Vagina (tissue), 2 donors: Measurements from ENCODE around the gene NDUFA11. TPM values are rescaled to one million over a fixed set of nuclear protein-coding genes. Genes with fewer than 3 reads are reported as not detected.
"Not testable (repeated sequence)": the region's sequence is repeated elsewhere in the genome, so short reads cannot be mapped to it uniquely, and the experiment has no call there.

Experiments
- DNase-seq, 2 donors: peaks; one replicate each; pipeline ENCODE4 v3.0.0-alpha.2; 2017; ENCODE audit errors: extremely low spot score in 2 of 2
- H3K27ac ChIP-seq: fragments of 200-600 bp; sonication (generic); one replicate; pipeline ENCODE4 v1.5.1; 2019
- H3K27me3 ChIP-seq: fragments of 200-600 bp; sonication (generic); one replicate; pipeline ENCODE4 v1.5.1; 2019
- H3K36me3 ChIP-seq, 2 donors: fragments of 200-600 bp; sonication (generic); one replicate each; pipeline ENCODE4 v1.5.1; 2017 to 2019
- H3K4me1 ChIP-seq: fragments of 200-600 bp; sonication (generic); one replicate; pipeline ENCODE4 v1.5.1; 2019
- H3K4me3 ChIP-seq, 2 donors: fragments of 200-600 bp; sonication (generic); 1 replicate in 1 of 2; 2 replicates in 1 of 2; pipeline ENCODE4 v1.5.1; 2016 to 2019
- H3K9me3 ChIP-seq: fragments of 200-600 bp; sonication (generic); one replicate; pipeline ENCODE4 v1.5.1; 2019
- POLR2A ChIP-seq, 2 donors: fragments of 450-650 bp; IDR thresholded peaks; one replicate each; pipeline ENCODE4 v1.6.1; 2017; ENCODE audit warnings: antibody characterized with exemption in 2 of 2, mild to moderate bottlenecking in 2 of 2, moderate library complexity in 2 of 2
- POLR2AphosphoS5 ChIP-seq, 2 donors: sonication (generic); formaldehyde crosslinking; IDR thresholded peaks; one replicate each; pipeline ENCODE4 v1.9.0; 2017; ENCODE audit warnings: antibody characterized with exemption in 2 of 2, mild to moderate bottlenecking in 2 of 2, low read depth in 1 of 2; ENCODE audit not compliant: insufficient read depth in 1 of 2
- intact Hi-C: fragments of 100-400 bp; cut with DNase I; formaldehyde crosslinking; loops from one replicate; pipeline ENCODE4 v1.15.1; 2023
- total RNA-seq: library from RNA; depleted of rRNA; stranded (reverse); fragments of >200 nt; gene quantifications from one replicate; pipeline ENCODE4 v1.2.3, GENCODE V29; 2016
- TF ChIP-seq, protein P1 (sequence below), 3 experiments: fragments of 450-650 bp in 2 of 3; fragments of 200-600 bp in 1 of 3; sonication (generic) in 1 of 3; IDR thresholded peaks; one replicate each; pipeline ENCODE4 v1.5.1; 2017 to 2019; ENCODE audit warnings: antibody characterized with exemption in 3 of 3, mild to moderate bottlenecking in 2 of 3, moderate library complexity in 2 of 3

NDUFA11 gene
- total RNA-seq, 1 donor from 2014 or later = 318 TPM

DNA sequence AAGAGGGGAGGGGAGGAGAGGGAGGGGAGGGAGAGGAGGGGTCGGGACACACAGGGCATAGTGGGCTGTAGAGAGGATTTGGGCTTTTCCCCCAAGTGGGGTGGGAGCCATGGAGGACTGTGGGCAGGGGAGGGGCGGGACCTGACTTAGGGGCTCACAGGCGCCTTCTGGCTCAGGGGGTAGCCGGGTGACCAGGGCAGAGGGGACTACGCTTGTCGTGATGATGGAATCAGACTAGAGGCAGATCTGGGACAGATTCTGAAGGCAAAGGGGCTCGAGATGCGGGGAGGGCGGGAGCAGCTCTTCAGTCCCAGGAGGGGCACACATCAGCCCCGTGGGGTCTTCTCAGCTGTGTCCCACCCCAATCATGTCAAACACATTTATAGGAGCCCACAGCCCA is 13.5 kb downstream of the NDUFA11 start:
- H3K36me3 ChIP-seq = peaks cover 0 to 4% of the 10 kb centered on the region in 2 donors
- H3K4me3 ChIP-seq = no peak overlapping the region
- TF ChIP-seq POLR2AphosphoS5 (IDR thresholded peaks at IDR 0.05; ENCODE audit: insufficient read depth in 1 of 2, low read depth in 1 of 2) (no peak), POLR2A (IDR thresholded peaks at IDR 0.05) (no peak)
- TF ChIP-seq, protein P1, sequence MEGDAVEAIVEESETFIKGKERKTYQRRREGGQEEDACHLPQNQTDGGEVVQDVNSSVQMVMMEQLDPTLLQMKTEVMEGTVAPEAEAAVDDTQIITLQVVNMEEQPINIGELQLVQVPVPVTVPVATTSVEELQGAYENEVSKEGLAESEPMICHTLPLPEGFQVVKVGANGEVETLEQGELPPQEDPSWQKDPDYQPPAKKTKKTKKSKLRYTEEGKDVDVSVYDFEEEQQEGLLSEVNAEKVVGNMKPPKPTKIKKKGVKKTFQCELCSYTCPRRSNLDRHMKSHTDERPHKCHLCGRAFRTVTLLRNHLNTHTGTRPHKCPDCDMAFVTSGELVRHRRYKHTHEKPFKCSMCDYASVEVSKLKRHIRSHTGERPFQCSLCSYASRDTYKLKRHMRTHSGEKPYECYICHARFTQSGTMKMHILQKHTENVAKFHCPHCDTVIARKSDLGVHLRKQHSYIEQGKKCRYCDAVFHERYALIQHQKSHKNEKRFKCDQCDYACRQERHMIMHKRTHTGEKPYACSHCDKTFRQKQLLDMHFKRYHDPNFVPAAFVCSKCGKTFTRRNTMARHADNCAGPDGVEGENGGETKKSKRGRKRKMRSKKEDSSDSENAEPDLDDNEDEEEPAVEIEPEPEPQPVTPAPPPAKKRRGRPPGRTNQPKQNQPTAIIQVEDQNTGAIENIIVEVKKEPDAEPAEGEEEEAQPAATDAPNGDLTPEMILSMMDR (IDR thresholded peaks at IDR 0.05) = no peak
- H3K9me3 ChIP-seq = no peaks in the 10 kb centered on the region
- DNase-seq = no peak
- no peak overlapping the region for H3K27ac ChIP-seq
- H3K27me3 ChIP-seq = no peaks in the 10 kb centered on the region
- H3K4me1 ChIP-seq = peaks cover 17% of the 10 kb centered on the region
- intact Hi-C loops = loop anchor here (5.0 kb wide), 1 partner anchor 83 kb away; the partner anchor contains the start of gene NRTN

DNA sequence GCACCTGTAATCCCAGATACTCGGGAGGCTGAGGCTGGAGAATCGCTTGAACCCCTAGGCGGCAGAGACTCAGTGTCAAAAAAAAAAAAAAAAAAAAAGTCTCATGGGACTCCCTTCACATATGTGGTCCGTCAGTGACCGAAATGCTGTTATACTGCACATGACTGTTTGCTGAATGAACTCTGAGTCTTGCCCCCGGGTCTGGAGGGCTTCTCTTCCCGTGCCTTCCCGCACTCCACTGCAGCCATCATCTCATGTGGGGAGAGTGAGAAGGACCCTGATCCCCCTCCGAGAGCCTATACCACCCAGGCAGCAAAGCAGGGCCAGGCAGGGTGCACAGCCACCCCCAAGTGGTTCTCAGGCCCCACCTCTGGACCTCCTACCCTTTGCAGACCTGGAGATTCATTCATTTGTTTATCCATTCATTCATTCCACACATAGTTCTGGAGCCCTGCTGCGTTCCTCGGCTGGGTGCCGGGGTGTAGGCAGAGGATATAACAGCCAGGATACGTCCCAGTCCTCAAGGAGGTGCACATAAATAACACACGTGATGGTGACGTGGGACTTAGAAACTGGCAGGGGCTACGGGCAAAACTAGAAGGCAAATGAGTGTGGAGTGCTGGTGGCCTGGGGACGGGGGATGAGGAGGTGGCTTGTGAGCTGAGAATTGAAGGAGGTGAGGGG is 14.2 kb downstream of the NDUFA11 start:
- TF ChIP-seq, protein P1 (IDR thresholded peaks at IDR 0.05) = no peak
- TF ChIP-seq POLR2AphosphoS5 (IDR thresholded peaks at IDR 0.05; ENCODE audit: insufficient read depth in 1 of 2, low read depth in 1 of 2) (no peak), POLR2A (IDR thresholded peaks at IDR 0.05) (no peak)
- Histone ChIP-seq H3K4me3 (no peak overlapping the region), H3K9me3 (no peaks in the 10 kb centered on the region), H3K36me3 (no peaks in the 10 kb centered on the region), H3K27me3 (no peaks in the 10 kb centered on the region), H3K27ac (no peak overlapping the region), H3K4me1 (peaks cover 17% of the 10 kb centered on the region)
- intact Hi-C loops = no loop called here
- no peak for DNase-seq

DNA sequence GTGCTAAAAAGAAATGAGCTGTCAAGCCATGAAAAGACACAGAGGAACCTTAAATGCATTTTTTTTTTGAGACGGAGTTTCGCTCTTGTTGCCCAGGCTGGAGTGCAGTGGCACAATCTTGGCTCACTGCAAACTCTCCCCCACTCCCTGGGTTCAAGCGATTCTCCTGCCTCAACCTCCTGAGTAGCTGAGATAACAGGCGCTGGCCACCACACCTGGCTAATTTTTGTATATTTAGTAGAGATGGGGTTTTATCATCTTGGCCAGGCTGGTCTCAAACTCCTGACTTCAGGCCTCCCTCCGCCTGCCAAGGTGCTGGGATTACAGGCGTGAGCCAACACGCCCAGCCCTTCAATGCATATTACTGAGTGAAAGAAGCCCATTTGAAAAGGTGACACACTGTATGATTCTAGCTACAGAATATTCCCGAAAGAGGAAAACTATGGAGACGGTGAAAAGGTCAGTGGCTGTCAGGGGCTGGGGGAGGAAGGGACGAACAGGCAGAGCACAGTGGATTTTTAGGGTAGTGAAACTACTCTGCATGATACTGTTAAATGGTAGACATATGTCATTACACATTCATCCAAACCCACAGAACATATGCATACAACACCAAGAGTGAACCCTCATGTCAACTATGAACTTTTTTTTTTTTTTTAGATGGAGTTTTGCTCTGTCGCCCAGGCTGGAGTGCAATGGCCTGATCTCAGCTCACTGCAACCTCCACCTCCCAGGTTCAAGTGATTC is 19.4 kb downstream of the NDUFA11 start:
- H3K27ac ChIP-seq, H3K4me1 ChIP-seq, H3K36me3 ChIP-seq, DNase-seq, H3K4me3 ChIP-seq, H3K9me3 ChIP-seq, intact Hi-C loops, H3K27me3 ChIP-seq: not testable (repeated sequence)

DNA sequence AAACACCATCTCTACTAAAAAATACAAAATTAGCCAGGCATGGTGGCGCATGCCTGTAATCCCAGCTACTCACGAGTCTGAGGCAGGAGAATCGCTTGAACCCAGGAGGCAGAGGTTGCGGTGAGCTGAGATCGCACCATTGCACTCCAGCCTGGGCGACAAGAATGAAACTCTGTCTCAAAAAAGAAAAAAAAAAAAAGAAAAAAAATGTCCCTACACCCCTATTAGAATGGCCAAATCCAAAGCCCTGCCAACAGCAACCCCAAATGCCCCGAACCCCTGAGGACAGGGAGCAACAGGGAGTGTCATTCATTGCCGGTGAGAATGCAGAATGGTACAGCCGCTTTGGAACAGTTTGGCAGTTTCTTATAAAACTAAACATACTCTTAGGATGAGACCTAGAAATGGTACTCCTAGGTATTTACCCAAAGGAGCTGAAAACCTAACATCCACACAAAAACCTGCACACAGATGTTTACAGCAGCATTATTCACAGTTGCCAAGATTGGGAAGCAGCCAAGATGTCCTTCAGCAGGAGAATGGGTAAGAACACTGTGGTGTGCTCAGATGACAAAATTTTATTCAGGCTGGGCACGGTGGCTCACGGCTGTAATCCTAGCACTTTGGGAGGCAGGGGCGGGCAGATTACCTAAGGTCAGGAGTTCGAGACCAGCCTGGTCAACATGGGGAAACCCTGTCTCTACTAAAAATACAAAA is 20.3 kb downstream of the NDUFA11 start:
- intact Hi-C loops, DNase-seq, H3K36me3 ChIP-seq, H3K9me3 ChIP-seq, H3K4me3 ChIP-seq, H3K4me1 ChIP-seq, H3K27me3 ChIP-seq, H3K27ac ChIP-seq: not testable (repeated sequence)

DNA sequence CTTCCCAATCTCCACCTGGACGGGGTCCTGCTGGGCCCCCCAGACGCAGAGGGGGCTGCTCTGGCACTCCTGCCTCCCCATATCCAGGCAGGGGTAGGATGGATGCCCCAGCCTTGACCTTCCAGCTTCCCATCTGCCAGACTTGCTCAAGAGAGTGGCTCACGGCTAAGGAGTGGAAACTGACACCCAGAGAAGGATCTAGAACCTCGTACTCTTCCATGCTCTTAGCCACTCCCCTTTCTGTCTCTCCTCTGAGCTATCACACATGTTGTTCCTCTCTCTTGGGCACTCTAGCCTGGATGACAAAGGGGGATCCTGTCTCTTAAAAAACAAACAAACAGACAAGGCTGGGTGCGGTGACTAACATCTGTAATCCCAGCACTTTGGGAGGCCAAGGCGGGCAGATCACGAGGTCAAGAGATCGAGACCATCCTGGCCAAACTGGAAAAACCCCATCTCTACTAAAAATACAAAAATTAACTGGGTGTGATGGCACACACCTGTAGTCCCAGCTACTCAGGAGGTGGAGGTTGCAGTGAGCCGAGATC is 21.1 kb downstream of the NDUFA11 start:
- H3K27me3 ChIP-seq = no peaks in the 10 kb centered on the region
- no peaks in the 10 kb centered on the region for H3K36me3 ChIP-seq
- no peak overlapping the region for H3K4me3 ChIP-seq
- TF ChIP-seq POLR2A (IDR thresholded peaks at IDR 0.05) (no peak), POLR2AphosphoS5 (IDR thresholded peaks at IDR 0.05; ENCODE audit: insufficient read depth in 1 of 2, low read depth in 1 of 2) (no peak)
- TF ChIP-seq, protein P1 (IDR thresholded peaks at IDR 0.05) = no peak
- H3K27ac ChIP-seq = no peak overlapping the region
- peaks cover 7% of the 10 kb centered on the region for H3K4me1 ChIP-seq
- no peak for DNase-seq
- intact Hi-C loops = no loop called here
- H3K9me3 ChIP-seq = no peaks in the 10 kb centered on the region
